ENCODE measurements around the gene CALML5.

DNA sequence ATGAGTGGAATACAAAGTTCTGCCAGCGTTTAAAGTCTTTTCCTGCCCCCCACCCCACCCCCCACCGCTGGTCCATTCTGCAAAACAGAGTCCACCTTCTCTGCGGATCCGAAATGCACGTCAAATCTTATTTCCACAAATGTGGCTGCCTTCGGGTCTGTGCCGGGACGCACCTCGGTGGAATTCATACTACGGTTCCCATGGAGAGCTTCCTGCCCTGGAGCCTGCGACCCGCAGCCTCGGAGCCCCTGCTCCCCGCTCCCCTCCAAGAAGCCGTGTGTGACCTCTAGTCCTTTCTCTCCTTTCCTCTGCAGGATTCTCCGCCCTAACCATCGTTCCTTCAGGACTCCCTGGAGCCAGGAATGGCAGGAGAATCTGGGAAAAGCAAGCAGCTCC, 12.5 kb upstream of the CALML5 start:
- TF ChIP-seq, protein P1, sequence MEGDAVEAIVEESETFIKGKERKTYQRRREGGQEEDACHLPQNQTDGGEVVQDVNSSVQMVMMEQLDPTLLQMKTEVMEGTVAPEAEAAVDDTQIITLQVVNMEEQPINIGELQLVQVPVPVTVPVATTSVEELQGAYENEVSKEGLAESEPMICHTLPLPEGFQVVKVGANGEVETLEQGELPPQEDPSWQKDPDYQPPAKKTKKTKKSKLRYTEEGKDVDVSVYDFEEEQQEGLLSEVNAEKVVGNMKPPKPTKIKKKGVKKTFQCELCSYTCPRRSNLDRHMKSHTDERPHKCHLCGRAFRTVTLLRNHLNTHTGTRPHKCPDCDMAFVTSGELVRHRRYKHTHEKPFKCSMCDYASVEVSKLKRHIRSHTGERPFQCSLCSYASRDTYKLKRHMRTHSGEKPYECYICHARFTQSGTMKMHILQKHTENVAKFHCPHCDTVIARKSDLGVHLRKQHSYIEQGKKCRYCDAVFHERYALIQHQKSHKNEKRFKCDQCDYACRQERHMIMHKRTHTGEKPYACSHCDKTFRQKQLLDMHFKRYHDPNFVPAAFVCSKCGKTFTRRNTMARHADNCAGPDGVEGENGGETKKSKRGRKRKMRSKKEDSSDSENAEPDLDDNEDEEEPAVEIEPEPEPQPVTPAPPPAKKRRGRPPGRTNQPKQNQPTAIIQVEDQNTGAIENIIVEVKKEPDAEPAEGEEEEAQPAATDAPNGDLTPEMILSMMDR (IDR thresholded peaks at IDR 0.05; ENCODE audit: borderline replicate concordance, extremely low read depth, low read length, poor library complexity, severe bottlenecking): no peak
- no peak for TF ChIP-seq EZH2 (IDR thresholded peaks at IDR 0.05; ENCODE audit: borderline replicate concordance, low read depth, low read length, severe bottlenecking)

Measured in DND-41 (cell line).